ENCODE measurements around the gene TRPM2.

The TRPM2 gene

DNA sequence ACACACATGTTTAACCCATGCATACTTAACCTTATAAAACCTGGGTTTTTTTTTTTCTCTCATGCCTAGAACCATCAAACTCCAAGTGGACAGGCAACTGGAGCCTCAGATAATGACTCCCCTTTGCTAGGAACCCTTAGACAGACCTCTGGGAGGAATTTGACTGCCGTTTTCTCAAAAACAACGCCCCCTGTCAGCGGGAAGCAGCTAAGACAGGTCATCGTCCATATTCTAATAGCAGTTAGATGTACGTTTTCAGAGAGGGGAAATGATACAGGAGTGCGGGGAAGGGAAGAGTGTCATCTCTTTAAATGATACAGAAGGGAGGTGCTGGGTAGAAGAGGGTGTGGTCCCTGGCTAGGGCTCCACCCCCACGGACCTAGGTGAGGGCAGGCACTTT, 136.5 kb downstream of the TRPM2 start:
- DNase-seq, result no peak

- no peak for DNase-seq
Observed at GRCh38 chr21:44490405-44490804, 137.0 kb downstream of the TRPM2 start.

DNA sequence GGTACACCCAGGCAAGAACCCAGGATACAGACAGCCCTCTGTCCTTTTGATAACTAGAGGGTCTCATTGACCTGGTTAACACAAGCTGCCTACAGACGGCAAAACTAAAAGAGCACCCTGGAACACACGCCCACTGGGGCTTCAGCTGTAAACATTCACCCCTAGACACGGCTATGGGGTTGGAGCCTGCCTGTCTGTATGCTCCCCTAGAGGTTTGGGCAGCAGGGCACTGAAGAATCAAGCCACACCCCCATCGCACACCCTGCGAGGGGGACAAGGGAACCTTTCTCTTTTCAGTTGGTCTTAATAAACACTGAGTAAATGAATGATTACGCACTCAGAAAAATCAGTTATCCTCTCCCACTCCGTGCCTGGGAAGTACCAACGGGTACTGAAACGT, 137.4 kb downstream of the TRPM2 start:
- DNase-seq, result no peak

Data from CD4-positive, alpha-beta T cell treated with Interleukin-17A for 1 hour (primary cell).